Measurements from ENCODE around the gene OLFML1. TPM values are rescaled to one million over a fixed set of nuclear protein-coding genes. Genes with fewer than 3 reads are reported as not detected.

OLFML1 gene
- total RNA-seq, 3 donors from 2014 or later (not counting 1 experiment from before 2014, with no cell fraction given) = not detected

GRCh38 chr11:7437696-7438095 lies 47.6 kb upstream of the OLFML1 start:
- TF ChIP-seq, protein P1, sequence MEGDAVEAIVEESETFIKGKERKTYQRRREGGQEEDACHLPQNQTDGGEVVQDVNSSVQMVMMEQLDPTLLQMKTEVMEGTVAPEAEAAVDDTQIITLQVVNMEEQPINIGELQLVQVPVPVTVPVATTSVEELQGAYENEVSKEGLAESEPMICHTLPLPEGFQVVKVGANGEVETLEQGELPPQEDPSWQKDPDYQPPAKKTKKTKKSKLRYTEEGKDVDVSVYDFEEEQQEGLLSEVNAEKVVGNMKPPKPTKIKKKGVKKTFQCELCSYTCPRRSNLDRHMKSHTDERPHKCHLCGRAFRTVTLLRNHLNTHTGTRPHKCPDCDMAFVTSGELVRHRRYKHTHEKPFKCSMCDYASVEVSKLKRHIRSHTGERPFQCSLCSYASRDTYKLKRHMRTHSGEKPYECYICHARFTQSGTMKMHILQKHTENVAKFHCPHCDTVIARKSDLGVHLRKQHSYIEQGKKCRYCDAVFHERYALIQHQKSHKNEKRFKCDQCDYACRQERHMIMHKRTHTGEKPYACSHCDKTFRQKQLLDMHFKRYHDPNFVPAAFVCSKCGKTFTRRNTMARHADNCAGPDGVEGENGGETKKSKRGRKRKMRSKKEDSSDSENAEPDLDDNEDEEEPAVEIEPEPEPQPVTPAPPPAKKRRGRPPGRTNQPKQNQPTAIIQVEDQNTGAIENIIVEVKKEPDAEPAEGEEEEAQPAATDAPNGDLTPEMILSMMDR (IDR thresholded peaks at IDR 0.05) = no peak
- Mint-ChIP-seq H3K9me3 (no peaks in the 10 kb centered on the region), H3K36me3 (no peaks in the 10 kb centered on the region), H3K27me3 (ENCODE audit: low read depth in 2 of 2) (no peaks in the 10 kb centered on the region), H3K4me3 (no peak overlapping the region), H3K27ac (peak overlapping the region; percentile 29 to 77), H3K4me1 (peaks cover 20 to 21% of the 10 kb centered on the region in 2 donors)
- ATAC-seq (no peak), DNase-seq (no peak)
- H3K27me3 ChIP-seq (ENCODE audit: control insufficient read depth, insufficient read depth, low read length) = no peaks in the 10 kb centered on the region
- WGBS (ENCODE audit: insufficient coverage) = 79% methylated on average over 3 of the region's 3 CpGs
- H3K9me3 ChIP-seq (ENCODE audit: control insufficient read depth, insufficient read depth, low read length) = no peaks in the 10 kb centered on the region
- H3K27ac ChIP-seq (ENCODE audit: low read length) = no peak overlapping the region
- H3K4me1 ChIP-seq (ENCODE audit: control insufficient read depth, insufficient read depth, low read length) = peaks cover 6% of the 10 kb centered on the region
- H3K36me3 ChIP-seq (ENCODE audit: control insufficient read depth, insufficient read depth, low read length) = no peaks in the 10 kb centered on the region
- intact Hi-C loops (cut with micrococcal nuclease) = no loop called here
- H3K4me3 ChIP-seq (ENCODE audit: low read length) = no peak overlapping the region

DNA sequence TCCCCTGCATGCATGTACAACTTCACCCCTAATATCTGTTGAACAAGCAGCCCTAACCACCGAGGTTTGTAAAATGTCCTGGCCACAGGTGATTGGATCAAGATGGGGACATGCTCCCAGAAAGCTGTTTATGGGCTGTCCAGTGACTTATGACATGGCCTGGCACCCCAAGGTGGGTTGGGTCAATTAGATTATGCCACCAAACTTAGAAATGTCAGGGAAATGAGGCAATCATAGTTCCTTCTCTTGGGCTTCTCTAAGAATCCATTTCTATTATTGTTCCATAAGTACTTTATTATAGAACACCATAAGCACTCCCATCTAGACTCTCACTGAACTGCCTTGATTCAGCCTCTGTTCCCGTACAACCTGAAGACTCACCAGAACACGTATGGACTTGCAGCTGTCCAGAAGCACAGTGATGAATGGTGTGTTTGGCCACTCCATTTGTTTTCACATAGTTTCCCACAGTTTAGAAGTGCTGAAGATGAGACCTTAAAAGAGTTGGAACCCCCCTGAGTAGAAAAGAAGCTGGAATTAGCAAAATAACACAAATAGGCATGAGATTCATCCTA lies 45.5 kb upstream of the OLFML1 start:
- H3K27me3 ChIP-seq (ENCODE audit: control insufficient read depth, insufficient read depth, low read length) = no peaks in the 10 kb centered on the region
- no peaks in the 10 kb centered on the region for H3K9me3 Mint-ChIP-seq
- H3K36me3 ChIP-seq (ENCODE audit: control insufficient read depth, insufficient read depth, low read length) = no peaks in the 10 kb centered on the region
- H3K4me3 ChIP-seq (ENCODE audit: low read length) = no peak overlapping the region
- ATAC-seq (no peak), DNase-seq (no peak)
- H3K27ac Mint-ChIP-seq = no peak overlapping the region
- H3K4me3 Mint-ChIP-seq = no peak overlapping the region
- 100% methylated on average over 3 of the region's 3 CpGs for WGBS (ENCODE audit: insufficient coverage)
- TF ChIP-seq, protein P1 (IDR thresholded peaks at IDR 0.05) = no peak
- H3K9me3 ChIP-seq (ENCODE audit: control insufficient read depth, insufficient read depth, low read length) = no peaks in the 10 kb centered on the region
- H3K4me1 ChIP-seq (ENCODE audit: control insufficient read depth, insufficient read depth, low read length) = peaks cover 6% of the 10 kb centered on the region
- intact Hi-C loops (cut with micrococcal nuclease) = loop anchor here (10.0 kb wide), 2 partner anchors 255 to 635 kb away; no protein-coding TSS in a partner anchor
- no peak overlapping the region for H3K27ac ChIP-seq (ENCODE audit: low read length)
- no peaks in the 10 kb centered on the region for H3K36me3 Mint-ChIP-seq
- no peaks in the 10 kb centered on the region for H3K27me3 Mint-ChIP-seq (ENCODE audit: low read depth in 2 of 2)
- peaks cover 20 to 21% of the 10 kb centered on the region in 2 donors for H3K4me1 Mint-ChIP-seq

- H3K27me3 ChIP-seq (ENCODE audit: control insufficient read depth, insufficient read depth, low read length) = no peaks in the 10 kb centered on the region
- intact Hi-C loops (cut with micrococcal nuclease) = loop anchor here (1.0 to 10.0 kb wide), 4 partner anchors 90 to 638 kb away; no protein-coding TSS in a partner anchor
- peaks cover 2 to 3% of the 10 kb centered on the region in 2 donors for H3K4me1 Mint-ChIP-seq
- H3K4me3 Mint-ChIP-seq = no peak overlapping the region
- no peak overlapping the region for H3K27ac ChIP-seq (ENCODE audit: low read length)
- 29% methylated on average over 6 of the region's 6 CpGs for WGBS (ENCODE audit: insufficient coverage)
- H3K9me3 Mint-ChIP-seq = no peaks in the 10 kb centered on the region
- peak; percentile 82 to 98 (median 94) for ATAC-seq
- DNase-seq = peak; percentile 59 to 79
- H3K36me3 Mint-ChIP-seq = no peaks in the 10 kb centered on the region
- no peak overlapping the region for H3K27ac Mint-ChIP-seq
- TF ChIP-seq, protein P1 (IDR thresholded peaks at IDR 0.05) = peak; percentile 91
- H3K27me3 Mint-ChIP-seq (ENCODE audit: low read depth in 2 of 2) = peaks cover 0 to 4% of the 10 kb centered on the region in 2 donors
- H3K4me1 ChIP-seq (ENCODE audit: control insufficient read depth, insufficient read depth, low read length) = no peaks in the 10 kb centered on the region
- H3K4me3 ChIP-seq (ENCODE audit: low read length) = no peak overlapping the region
- H3K9me3 ChIP-seq (ENCODE audit: control insufficient read depth, insufficient read depth, low read length) = no peaks in the 10 kb centered on the region
- H3K36me3 ChIP-seq (ENCODE audit: control insufficient read depth, insufficient read depth, low read length) = no peaks in the 10 kb centered on the region
These were observed 42.6 kb upstream of the OLFML1 start for GRCh38 chr11:7442588-7443215.

Measured in natural killer cell (primary cell).